ENCODE results near the gene SCAMP1. TPM values are rescaled to one million over a fixed set of nuclear protein-coding genes. Genes with fewer than 3 reads are reported as not detected.
A peak's percentile ranks its signal among the peaks of the same experiment; 100 is the strongest.
"Not testable (repeated sequence)": the region's sequence is repeated elsewhere in the genome, so short reads cannot be mapped to it uniquely, and the experiment has no call there.

SCAMP1 gene
- polyA plus RNA-seq, 3 donors: 6.1 to 8.4 (median 7.5) TPM

- WGBS, 3 donors: 77 to 90% (median 80%) methylated on average over 2 of the region's 2 CpGs
These were observed 4.9 kb upstream of the SCAMP1 start for GRCh38 chr5:78355561-78355960.

GRCh38 chr5:78359455-78359830 is 974 bp upstream of the SCAMP1 start:
- H3K27ac ChIP-seq (ENCODE audit: low read depth, low read length): not testable (repeated sequence)
- WGBS, 3 donors: 71 to 82% (median 77%) methylated on average over 19 of the region's 19 CpGs

More at GRCh38 chr5:78355561-78355960, 4.9 kb upstream of the SCAMP1 start:
- H3K27ac ChIP-seq (ENCODE audit: low read depth, low read length): no peak overlapping the region

- 0% methylated on average over 26 of the region's 26 CpGs for WGBS, 3 donors
- H3K27ac ChIP-seq (ENCODE audit: low read depth, low read length): peak overlapping the region; percentile 84
These were observed 182 bp downstream of the SCAMP1 start for GRCh38 chr5:78360674-78360923.

DNA sequence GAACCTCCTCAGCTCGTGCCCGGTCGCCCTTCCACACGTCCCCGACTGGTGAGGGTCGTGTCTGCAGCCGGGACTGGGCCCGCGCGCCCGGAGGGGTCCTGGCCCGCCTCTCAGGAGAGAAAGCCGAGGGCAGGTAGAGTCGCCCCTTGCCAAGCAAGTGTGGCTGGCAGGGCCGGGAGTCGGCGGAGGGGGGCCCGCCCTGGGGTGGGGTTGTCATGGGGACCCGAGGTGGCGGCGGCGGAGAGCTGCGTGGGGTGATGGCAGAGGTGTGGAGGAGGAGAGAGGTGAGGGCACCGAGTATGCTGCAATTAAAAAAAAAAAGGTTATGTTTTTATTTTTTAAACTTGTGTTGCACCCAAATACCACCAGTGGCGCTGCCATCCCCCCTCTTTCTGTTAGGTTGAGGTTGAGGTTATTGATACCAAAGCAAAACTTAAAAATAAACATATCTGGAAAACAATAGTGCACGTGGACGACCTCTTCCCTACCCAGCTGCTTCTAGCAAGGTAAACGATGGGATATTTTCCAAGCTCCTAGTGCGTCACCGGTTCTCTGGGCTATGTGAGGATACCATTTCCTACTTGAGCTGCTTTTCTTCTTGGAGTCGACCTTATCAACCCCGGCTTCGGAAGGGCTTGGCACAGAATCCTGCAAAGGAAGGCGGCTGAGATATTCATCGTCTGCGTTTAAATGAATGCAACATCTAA is 660 bp downstream of the SCAMP1 start:
- WGBS, 3 donors: 0 to 1% (median 0%) methylated on average over 36 of the region's 36 CpGs
- peak overlapping the region; percentile 84 for H3K27ac ChIP-seq (ENCODE audit: low read depth, low read length)

DNA sequence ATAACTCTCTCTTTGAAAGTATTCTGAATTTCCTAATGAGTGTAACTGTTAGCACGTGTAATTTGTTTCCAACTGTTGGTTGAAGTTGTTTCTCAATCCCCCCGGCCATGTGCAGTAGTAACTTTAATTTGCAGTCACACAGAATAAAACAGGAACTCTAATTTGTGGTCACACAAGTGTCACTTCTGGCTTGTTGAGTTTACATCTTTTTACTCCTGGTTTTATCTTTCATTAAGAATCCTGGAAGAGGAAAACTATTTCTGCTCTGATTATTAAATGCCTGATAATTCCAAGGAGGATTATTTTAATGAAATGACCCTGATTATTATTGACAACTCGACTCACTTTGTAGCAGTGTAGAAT is 1.2 kb downstream of the SCAMP1 start:
- WGBS, 3 donors: 4 to 13% (median 12%) methylated on average over 3 of the region's 3 CpGs
- H3K27ac ChIP-seq (ENCODE audit: low read depth, low read length): no peak overlapping the region

DNA sequence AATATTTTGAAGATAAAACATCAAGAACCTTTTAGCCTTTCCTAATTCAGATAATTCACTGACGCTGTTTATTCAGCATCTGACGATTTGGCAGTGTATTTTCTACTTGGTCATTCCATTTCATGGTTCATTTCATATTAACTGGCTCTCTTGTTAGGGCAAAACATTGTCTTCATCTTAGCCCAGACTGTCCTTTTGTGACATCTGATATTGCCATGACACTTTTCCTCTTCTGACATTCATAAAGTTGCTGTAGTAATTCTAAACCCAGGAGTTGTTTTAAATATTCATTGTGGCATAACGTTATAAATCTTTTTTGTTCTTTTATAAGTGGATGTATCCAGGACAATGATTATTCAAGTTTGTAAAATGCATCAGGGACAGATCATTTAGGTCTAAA is 1.8 kb downstream of the SCAMP1 start:
- 42 to 71% (median 61%) methylated on average over 3 of the region's 3 CpGs for WGBS, 3 donors
- no peak overlapping the region for H3K27ac ChIP-seq (ENCODE audit: low read depth, low read length)

GRCh38 chr5:78364005-78364404 is 3.6 kb downstream of the SCAMP1 start:
- WGBS, 3 donors: 93 to 95% (median 94%) methylated on average over 1 of the region's 1 CpG
- no peak overlapping the region for H3K27ac ChIP-seq (ENCODE audit: low read depth, low read length)

- H3K27ac ChIP-seq (ENCODE audit: low read depth, low read length): no peak overlapping the region
- WGBS, 3 donors: 87 to 91% (median 90%) methylated on average over 6 of the region's 6 CpGs
These were observed 7.0 kb downstream of the SCAMP1 start for GRCh38 chr5:78367318-78367991.

GRCh38 chr5:78369680-78370079 is 9.3 kb downstream of the SCAMP1 start:
- WGBS, 3 donors: 95 to 99% (median 97%) methylated on average over 2 of the region's 2 CpGs
- H3K27ac ChIP-seq (ENCODE audit: low read depth, low read length): no peak overlapping the region

DNA sequence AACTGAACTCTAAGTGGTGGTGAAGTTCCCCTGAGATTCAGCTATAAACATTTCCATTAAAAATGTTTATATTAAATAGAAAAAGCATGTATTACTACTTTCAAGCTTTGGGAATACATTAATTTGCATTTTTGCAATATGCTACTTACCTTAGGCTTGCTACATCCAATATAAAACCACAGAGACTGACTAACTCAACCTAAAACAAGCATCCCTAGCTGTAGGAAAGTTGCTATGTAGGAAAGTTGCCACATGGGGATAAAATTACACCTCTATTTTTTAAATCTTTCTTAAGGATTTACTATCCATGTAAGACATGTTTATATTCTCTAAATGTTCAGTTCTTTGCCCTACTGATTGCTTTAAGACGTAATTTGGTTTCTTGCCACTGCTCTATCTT is 12.8 kb downstream of the SCAMP1 start:
- WGBS, 3 donors: 68 to 99% (median 95%) methylated on average over 1 of the region's 1 CpG

DNA sequence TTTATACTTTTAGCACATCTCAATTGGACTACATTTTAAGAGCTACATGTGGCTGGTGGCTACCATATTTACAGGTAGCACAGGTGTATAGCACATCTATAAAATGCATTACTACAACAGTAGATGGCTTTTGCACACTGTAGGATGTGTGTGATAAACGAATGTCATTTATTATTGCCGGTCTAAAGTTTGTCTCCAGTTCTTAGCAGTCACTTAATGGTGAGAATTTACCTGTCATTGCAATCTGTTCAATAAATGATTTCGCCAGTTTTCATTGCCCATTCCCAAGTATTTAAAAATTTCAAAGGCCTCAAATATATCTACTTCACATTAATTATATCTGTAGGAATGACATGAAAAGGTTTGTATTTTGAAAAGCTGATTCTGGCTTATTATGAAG is 15.9 kb downstream of the SCAMP1 start:
- no peak overlapping the region for H3K27ac ChIP-seq (ENCODE audit: low read depth, low read length)
- WGBS, 3 donors: 32 to 95% (median 95%) methylated on average over 3 of the region's 3 CpGs

More for the DNA sequence above, 12.8 kb downstream of the SCAMP1 start:
- H3K27ac ChIP-seq (ENCODE audit: low read depth, low read length): no peak overlapping the region

GRCh38 chr5:78377056-78377717 is 16.8 kb downstream of the SCAMP1 start:
- H3K27ac ChIP-seq (ENCODE audit: low read depth, low read length): no peak overlapping the region
- WGBS, 3 donors: 13 to 36% (median 35%) methylated on average over 3 of the region's 3 CpGs

DNA sequence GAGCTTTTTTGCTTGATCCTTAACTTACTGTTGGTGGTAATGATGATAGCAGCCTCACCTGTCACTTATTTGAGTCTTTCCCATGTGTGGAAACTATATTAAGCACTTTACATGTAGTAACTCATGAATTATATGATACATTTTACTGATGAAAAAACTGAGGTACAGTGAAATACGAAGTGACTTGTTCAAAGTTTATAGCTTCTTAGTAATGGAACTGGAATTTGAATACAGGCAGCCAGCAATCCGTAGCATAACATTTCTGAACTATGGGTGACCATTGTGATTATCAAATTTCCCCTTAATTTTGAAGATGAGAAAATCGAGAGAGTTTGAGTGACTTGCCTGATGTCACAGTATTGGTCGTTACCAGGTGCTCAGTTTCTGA is 17.3 kb downstream of the SCAMP1 start:
- WGBS, 3 donors: 90 to 95% (median 91%) methylated on average over 4 of the region's 4 CpGs
- no peak overlapping the region for H3K27ac ChIP-seq (ENCODE audit: low read depth, low read length)

DNA sequence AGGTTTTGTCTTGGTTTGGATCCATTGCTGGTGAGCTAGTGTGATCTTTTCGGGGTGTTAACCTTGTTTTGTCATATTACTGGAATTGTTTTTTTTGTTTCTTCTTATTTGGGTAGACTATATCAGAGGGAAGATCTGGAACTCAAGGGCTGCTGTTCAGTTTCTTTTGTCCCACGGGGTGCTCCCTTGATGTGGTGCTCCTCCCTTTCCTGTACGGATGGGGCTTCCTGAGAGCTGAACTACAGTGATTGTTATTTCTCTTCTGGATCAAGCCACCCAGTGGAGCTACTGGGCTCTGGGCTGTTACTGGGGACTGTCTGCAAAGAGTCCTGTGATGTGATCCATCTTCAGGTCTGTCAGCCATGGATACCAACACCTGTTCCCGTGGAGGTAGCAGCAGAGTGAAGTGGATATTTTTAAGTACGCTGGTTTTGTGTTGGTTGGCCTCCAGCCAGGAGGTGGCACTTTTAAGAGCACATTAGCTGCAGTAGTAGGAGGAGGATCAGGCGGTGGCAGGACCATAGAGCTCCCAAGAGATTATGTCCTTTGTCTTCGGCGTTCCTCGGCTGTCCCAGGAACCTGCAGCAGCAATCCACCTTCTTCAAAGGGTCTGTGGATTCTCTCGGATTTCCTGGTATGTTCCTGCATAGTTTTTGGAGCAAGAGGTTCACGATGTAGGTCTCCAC is 27.2 kb downstream of the SCAMP1 start:
- WGBS, 3 donors: 81 to 86% (median 81%) methylated on average over 11 of the region's 11 CpGs
- no peak overlapping the region for H3K27ac ChIP-seq (ENCODE audit: low read depth, low read length)

- not testable (repeated sequence) for H3K27ac ChIP-seq (ENCODE audit: low read depth, low read length)
- whole genome bisulfite sequencing, 3 donors: 89 to 98% (median 97%) methylated on average over 12 to 24 of the region's 28 CpGs
These were observed 30.9 kb downstream of the SCAMP1 start for GRCh38 chr5:78391357-78391756.

DNA sequence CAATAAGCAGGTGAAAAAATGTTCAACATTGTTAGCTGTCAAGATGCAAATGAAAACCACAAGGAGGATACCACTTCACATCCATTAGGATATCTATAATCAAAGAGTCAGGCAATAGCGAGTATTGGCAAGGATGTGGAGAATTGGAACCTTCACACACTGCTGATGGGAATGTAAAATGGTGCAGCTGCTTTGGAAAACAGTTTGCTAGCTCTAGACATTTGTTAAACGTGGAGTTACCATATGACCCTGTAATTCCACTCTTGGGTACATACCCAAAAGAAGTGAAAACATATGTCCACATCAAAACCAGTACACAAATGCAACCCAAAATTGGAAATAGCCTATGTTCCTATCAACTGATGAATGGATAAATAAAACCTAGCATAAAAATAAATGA is 37.4 kb downstream of the SCAMP1 start:
- WGBS, 3 donors: 91 to 97% (median 94%) methylated on average over 2 of the region's 2 CpGs
- H3K27ac ChIP-seq (ENCODE audit: low read depth, low read length): no peak overlapping the region

DNA sequence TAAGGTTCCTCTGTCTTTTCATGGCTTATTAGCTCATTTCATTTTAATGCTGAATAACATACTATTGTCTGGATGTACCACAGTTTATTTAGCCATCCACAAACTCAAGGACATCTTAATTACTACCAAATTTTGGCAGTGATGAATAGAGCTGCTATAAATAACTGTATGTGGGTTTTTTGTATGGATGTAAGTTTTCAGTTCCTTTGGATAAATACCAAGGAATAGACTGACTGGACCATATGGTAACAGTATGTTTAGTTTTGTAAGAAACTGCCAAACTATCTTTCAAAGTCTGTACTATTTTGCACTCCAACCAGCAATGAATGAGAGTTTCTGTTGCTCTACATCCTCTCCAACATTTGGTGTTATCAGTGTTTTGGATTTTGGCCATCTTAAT is 38.7 kb downstream of the SCAMP1 start:
- H3K27ac ChIP-seq (ENCODE audit: low read depth, low read length): no peak overlapping the region

- H3K27ac ChIP-seq (ENCODE audit: low read depth, low read length): no peak overlapping the region
- 66 to 81% (median 79%) methylated on average over 2 of the region's 2 CpGs for WGBS, 3 donors
These were observed 44.4 kb downstream of the SCAMP1 start for GRCh38 chr5:78404682-78405293.

All from adipose tissue (tissue), 3 donors.